BE2C (cell line): ENCODE measurements around the gene FAM169A.

Experiments used
- DNase-seq: peaks from one replicate; pipeline ENCODE4 v3.0.0-alpha.2; 2020
- H3K27me3 ChIP-seq: fragments of 250-450 bp; sonication (Bioruptor Pico); 2 replicates; pipeline ENCODE4 v1.5.1; 2020; ENCODE audit warnings: mild to moderate bottlenecking
- H3K36me3 ChIP-seq: fragments of 250-450 bp; sonication (Bioruptor Pico); 2 replicates; pipeline ENCODE4 v1.5.1; 2020; ENCODE audit warnings: mild to moderate bottlenecking
- H3K4me1 ChIP-seq: fragments of 250-450 bp; sonication (Bioruptor Pico); 2 replicates; pipeline ENCODE4 v1.5.1; 2020
- H3K4me3 ChIP-seq: 2 replicates; pipeline ENCODE4 v1.5.1; 2011; ENCODE audit warnings: low read depth, low read length
- H3K9me3 ChIP-seq: fragments of 250-450 bp; sonication (Bioruptor Pico); 2 replicates; pipeline ENCODE4 v1.5.1; 2020
- TF ChIP-seq, protein P1 (sequence below): IDR thresholded peaks from 2 replicates; pipeline ENCODE4 v1.5.1; 2012; ENCODE audit warnings: mild to moderate bottlenecking, low read depth, low read length

FAM169A gene

DNA sequence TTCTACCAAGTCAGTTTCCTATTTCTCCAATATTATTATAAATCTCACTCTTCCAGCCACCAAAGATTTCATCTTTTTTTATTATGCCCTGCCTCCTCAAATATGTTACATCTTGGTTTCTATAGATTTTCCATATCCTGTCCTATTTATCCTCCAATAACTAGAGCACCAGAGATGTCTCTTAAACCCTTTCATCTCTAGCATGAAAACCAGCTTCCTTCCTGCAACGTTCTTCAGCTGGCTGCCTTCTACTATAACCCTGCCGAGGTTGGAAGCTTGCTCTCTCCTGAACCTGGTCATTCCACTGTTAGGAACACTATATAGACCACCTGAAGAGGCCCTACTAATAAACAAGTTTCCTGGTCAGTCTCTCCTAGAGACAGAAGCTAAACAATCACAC, 27.9 kb downstream of the FAM169A start:
- no peak for DNase-seq
- TF ChIP-seq, protein P1, sequence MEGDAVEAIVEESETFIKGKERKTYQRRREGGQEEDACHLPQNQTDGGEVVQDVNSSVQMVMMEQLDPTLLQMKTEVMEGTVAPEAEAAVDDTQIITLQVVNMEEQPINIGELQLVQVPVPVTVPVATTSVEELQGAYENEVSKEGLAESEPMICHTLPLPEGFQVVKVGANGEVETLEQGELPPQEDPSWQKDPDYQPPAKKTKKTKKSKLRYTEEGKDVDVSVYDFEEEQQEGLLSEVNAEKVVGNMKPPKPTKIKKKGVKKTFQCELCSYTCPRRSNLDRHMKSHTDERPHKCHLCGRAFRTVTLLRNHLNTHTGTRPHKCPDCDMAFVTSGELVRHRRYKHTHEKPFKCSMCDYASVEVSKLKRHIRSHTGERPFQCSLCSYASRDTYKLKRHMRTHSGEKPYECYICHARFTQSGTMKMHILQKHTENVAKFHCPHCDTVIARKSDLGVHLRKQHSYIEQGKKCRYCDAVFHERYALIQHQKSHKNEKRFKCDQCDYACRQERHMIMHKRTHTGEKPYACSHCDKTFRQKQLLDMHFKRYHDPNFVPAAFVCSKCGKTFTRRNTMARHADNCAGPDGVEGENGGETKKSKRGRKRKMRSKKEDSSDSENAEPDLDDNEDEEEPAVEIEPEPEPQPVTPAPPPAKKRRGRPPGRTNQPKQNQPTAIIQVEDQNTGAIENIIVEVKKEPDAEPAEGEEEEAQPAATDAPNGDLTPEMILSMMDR: no peak
- H3K4me3 ChIP-seq: no peak overlapping the region
- H3K9me3 ChIP-seq: no peaks in the 10 kb centered on the region
- H3K36me3 ChIP-seq: no peaks in the 10 kb centered on the region
- no peaks in the 10 kb centered on the region for H3K27me3 ChIP-seq
- H3K4me1 ChIP-seq: no peaks in the 10 kb centered on the region

DNA sequence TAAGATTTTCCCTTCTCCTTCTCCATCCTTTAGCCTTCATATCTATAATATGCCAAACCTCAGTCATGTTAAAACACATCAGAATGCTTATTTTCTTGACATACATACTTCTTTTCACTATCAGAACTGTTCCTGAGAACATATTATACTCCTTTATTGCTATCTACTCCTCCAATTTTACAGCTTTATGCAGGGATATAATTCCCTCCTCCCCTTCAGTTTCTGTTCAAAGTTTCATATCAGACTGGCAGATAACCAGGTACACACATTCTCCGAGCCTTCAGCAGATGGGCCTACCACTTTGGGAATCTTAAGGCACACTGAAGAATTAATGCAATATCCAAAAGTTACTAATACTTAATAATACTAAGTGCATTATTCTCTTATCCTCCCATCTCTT, 29.1 kb downstream of the FAM169A start:
- TF ChIP-seq, protein P1: no peak
- Histone ChIP-seq H3K4me3 (no peak overlapping the region), H3K27me3 (peaks cover 3% of the 10 kb centered on the region; the same call in 1 of the 2 replicates), H3K4me1 (no peaks in the 10 kb centered on the region), H3K36me3 (no peaks in the 10 kb centered on the region), H3K9me3 (no peaks in the 10 kb centered on the region)
- DNase-seq: no peak

DNA sequence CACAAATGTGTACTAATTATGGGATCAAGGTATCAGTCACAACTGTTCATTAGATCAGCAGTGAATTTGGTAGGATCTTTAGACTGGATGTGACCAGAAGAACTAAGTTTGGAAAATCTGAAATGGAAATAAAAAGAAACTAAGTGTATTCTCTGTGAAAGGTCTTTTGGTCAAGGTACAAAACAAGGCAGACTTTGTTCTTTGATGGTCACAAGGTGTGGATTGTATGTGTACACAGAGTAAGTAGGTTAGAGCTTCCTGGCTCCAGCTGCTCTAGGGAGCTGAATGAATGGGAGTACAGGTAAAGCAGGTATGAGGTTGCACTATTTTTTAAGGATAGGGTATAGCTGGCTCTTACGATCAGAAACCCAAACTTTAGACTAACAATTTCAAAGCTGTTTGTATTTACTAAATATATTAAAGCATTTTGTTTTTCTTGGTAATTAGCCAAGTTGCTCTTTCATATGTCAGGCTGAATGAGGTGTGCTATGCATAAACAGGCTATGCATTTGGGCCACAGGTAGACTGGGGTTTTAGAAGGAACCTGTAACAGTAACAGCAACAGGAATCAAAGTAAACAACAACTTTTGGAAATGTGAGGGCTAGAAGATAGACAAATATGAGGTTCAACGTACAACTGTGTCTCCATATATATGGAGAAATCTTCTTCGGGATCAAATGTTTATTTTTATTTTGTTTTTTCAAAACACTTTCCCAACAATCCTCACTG, 32.5 kb downstream of the FAM169A start:
- DNase-seq: no peak
- no peaks in the 10 kb centered on the region for H3K4me1 ChIP-seq
- peaks cover 25% of the 10 kb centered on the region for H3K27me3 ChIP-seq
- H3K36me3 ChIP-seq: no peaks in the 10 kb centered on the region
- TF ChIP-seq, protein P1: no peak
- no peaks in the 10 kb centered on the region for H3K9me3 ChIP-seq
- no peak overlapping the region for H3K4me3 ChIP-seq

DNA sequence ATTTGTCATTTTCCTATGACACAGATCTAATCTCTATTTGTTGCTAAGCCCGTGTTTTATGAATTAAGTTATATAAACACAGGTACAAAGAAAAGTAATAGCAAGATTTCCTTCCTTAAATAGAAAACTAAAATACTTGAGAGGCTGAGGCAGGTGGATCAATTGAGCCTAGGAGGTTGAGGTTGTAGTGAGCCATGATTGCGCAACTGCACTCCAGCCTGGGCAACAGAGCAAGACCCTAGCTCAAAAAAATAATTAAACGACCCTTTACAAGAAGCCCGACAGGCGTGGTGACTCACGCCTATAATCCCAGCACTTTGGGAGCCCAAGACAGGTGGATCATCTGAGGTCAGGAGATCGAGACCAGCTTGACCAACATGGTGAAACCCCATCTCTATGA, 36.8 kb downstream of the FAM169A start:
- no peak for DNase-seq
- Histone ChIP-seq H3K4me3 (no peak overlapping the region), H3K27me3 (peaks cover 36% of the 10 kb centered on the region), H3K9me3 (no peaks in the 10 kb centered on the region), H3K4me1 (no peaks in the 10 kb centered on the region), H3K36me3 (no peaks in the 10 kb centered on the region)
- TF ChIP-seq, protein P1: no peak

DNA sequence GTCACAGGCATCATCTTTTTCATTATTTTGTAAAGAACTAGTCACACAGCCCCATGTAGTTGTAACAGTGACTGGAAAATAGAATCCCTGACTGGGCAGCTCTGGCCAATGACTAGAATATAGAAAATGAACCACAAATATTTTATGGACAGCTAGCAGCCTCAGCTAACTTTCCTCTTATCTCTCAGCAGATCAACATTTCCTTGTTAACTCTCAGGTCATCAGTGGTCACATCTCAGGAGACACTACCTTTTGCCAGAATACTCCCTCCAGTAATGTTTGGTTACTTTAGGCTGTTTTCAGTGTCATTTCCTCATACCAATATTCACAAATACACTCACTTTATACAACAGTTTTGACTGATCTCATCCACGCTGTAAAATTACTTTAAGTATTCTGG, 43.9 kb downstream of the FAM169A start:
- Histone ChIP-seq H3K4me3 (no peak overlapping the region), H3K27me3 (peaks cover 29% of the 10 kb centered on the region), H3K9me3 (no peaks in the 10 kb centered on the region), H3K4me1 (no peaks in the 10 kb centered on the region), H3K36me3 (no peaks in the 10 kb centered on the region)
- TF ChIP-seq, protein P1: no peak
- no peak for DNase-seq

DNA sequence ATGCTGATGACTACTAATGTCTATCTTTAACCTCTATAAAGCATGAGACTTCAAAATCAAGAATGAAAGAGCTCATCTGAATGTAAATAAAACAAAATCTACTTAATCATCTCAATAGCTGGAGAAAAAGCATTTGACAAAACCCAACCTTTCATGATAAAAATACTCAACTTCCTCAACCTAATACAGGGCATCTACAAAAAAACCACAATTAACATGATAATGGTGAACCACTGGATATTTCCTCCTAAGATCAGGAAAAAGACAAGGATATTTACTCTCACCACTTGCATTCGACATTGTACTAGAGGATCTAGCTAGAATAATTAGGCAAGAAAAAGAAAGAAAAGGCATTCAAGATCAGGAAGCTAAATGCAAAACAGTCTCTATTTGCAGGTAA, 49.3 kb downstream of the FAM169A start:
- Histone ChIP-seq H3K9me3 (no peaks in the 10 kb centered on the region), H3K36me3 (no peaks in the 10 kb centered on the region), H3K27me3 (peaks cover 34% of the 10 kb centered on the region), H3K4me3 (no peak overlapping the region), H3K4me1 (no peaks in the 10 kb centered on the region)
- no peak for DNase-seq
- TF ChIP-seq, protein P1: no peak
